Tibial nerve (tissue), 3 donors: Measurements from ENCODE around the gene CLEC16A.

ENCODE experiments used
- POLR2A ChIP-seq, 2 donors: fragments of 450-650 bp; IDR thresholded peaks; one replicate each; pipeline ENCODE4 v1.6.1; 2017; ENCODE audit warnings: antibody characterized with exemption in 2 of 2, mild to moderate bottlenecking in 2 of 2, moderate library complexity in 2 of 2
- TF ChIP-seq, protein P1 (sequence below), 5 experiments: fragments of 200-600 bp in 3 of 5; fragments of 450-650 bp in 2 of 5; sonication (generic) in 3 of 5; IDR thresholded peaks; one replicate each; pipeline ENCODE4 v1.5.1; 2016 to 2019; ENCODE audit warnings: antibody characterized with exemption in 5 of 5, mild to moderate bottlenecking in 3 of 5, moderate library complexity in 2 of 5

GRCh38 chr16:11010575-11011221 lies 66.3 kb downstream of the CLEC16A start:
- TF ChIP-seq, protein P1, sequence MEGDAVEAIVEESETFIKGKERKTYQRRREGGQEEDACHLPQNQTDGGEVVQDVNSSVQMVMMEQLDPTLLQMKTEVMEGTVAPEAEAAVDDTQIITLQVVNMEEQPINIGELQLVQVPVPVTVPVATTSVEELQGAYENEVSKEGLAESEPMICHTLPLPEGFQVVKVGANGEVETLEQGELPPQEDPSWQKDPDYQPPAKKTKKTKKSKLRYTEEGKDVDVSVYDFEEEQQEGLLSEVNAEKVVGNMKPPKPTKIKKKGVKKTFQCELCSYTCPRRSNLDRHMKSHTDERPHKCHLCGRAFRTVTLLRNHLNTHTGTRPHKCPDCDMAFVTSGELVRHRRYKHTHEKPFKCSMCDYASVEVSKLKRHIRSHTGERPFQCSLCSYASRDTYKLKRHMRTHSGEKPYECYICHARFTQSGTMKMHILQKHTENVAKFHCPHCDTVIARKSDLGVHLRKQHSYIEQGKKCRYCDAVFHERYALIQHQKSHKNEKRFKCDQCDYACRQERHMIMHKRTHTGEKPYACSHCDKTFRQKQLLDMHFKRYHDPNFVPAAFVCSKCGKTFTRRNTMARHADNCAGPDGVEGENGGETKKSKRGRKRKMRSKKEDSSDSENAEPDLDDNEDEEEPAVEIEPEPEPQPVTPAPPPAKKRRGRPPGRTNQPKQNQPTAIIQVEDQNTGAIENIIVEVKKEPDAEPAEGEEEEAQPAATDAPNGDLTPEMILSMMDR (IDR thresholded peaks at IDR 0.05): no peak
- no peak for TF ChIP-seq POLR2A (IDR thresholded peaks at IDR 0.05)
